SK-N-MC (cell line): Measurements from ENCODE around the gene PLXDC2.

Experiments used
- EZH2 ChIP-seq: fragments of 200-600 bp; sonication (generic); IDR thresholded peaks from one replicate; pipeline ENCODE4 v1.6.1; 2017; ENCODE audit warnings: antibody characterized with exemption
- POLR2AphosphoS5 ChIP-seq: IDR thresholded peaks from 2 replicates; pipeline ENCODE4 v1.6.1; 2012; ENCODE audit warnings: mild to moderate bottlenecking, low read depth, low read length, borderline replicate concordance

- no peak for TF ChIP-seq EZH2
- TF ChIP-seq POLR2AphosphoS5 = no peak
These were observed 341.1 kb downstream of the PLXDC2 start for GRCh38 chr10:20157314-20157713.
